GM20000 (cell line): ENCODE measurements around the gene PMIS2.
"Not testable (repeated sequence)": the region's sequence is repeated elsewhere in the genome, so short reads cannot be mapped to it uniquely, and the experiment has no call there.

Experiments
- DNase-seq: peaks from one replicate; pipeline ENCODE4 v3.0.0; 2012; ENCODE audit warnings: low spot score
- TF ChIP-seq, protein P1 (sequence below): IDR thresholded peaks from 2 replicates; pipeline ENCODE4 v1.5.1; 2012; ENCODE audit warnings: mild to moderate bottlenecking, control low read depth; ENCODE audit errors: extremely low read depth, missing control alignments

PMIS2 gene

DNA sequence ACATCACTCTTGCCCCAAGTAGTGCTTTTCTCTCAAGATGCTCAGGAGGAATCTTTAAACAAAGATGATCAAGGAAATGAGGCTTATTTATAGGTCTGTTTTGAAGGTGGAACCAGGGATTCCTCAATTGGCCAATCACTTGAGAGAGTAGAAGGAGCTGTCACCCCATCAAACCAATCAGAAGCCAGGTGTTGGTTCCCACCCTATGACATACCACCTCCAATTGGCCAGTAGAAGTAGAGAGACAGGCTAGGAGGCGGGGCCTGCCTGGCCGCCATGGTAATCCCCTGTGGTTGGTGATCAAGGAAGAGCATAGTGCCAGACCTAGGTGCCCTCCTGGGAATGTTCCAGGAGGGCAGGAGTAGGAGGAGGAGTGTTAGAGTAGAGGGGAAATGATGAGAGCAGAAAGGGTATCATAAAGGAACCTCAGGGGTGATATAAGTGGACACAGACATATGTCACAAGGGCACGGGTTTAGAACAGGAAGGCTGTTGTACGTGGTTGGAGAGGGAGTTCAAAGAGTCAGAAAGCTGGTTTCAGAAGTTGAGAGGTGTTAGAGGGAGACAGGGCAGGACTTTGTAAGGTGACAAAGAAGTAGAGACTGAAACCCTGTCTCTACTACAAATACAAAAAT, 10.5 kb downstream of the PMIS2 start:
- TF ChIP-seq, protein P1, sequence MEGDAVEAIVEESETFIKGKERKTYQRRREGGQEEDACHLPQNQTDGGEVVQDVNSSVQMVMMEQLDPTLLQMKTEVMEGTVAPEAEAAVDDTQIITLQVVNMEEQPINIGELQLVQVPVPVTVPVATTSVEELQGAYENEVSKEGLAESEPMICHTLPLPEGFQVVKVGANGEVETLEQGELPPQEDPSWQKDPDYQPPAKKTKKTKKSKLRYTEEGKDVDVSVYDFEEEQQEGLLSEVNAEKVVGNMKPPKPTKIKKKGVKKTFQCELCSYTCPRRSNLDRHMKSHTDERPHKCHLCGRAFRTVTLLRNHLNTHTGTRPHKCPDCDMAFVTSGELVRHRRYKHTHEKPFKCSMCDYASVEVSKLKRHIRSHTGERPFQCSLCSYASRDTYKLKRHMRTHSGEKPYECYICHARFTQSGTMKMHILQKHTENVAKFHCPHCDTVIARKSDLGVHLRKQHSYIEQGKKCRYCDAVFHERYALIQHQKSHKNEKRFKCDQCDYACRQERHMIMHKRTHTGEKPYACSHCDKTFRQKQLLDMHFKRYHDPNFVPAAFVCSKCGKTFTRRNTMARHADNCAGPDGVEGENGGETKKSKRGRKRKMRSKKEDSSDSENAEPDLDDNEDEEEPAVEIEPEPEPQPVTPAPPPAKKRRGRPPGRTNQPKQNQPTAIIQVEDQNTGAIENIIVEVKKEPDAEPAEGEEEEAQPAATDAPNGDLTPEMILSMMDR = no peak
- peak; percentile 75 for DNase-seq

DNA sequence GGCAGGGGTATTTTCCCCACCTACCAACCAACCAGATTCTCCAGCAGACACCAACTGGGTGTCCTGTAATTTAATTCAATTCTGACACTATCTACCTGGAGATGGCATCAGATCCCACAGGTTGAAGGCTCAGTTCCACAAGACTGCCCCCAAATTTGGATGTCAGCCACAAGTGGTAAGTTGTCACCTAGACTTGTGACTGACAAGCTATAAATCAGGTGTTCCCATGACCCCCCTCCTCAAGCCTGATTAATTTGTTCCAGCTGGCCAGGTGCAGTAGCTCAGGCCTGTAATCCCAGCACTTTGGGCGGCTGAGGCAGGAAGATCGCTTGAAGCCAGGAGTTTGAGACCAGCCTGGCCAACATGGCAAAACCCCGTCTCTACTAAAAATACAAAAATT, 16.0 kb downstream of the PMIS2 start:
- no peak for DNase-seq
- TF ChIP-seq, protein P1 = no peak

DNA sequence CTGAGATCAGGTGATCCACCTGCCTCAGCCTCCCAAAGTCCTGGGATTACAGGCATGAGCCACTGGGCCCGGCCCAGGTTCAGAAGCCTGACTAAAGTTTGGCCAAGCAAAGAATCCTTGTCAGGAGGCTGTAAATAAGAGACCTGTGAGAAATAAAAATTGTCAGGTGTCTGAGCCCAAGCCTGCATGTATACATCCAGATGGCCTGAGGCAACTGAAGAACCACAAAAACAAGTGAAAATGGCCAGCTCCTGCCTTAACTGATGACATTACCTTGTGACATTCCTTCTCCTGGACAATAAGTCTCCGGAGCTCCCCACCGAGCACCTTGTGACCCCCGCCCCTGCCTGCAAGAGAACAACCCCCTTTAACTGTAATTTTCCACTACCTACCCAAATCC, 18.5 kb downstream of the PMIS2 start:
- DNase-seq = not testable (repeated sequence)

DNA sequence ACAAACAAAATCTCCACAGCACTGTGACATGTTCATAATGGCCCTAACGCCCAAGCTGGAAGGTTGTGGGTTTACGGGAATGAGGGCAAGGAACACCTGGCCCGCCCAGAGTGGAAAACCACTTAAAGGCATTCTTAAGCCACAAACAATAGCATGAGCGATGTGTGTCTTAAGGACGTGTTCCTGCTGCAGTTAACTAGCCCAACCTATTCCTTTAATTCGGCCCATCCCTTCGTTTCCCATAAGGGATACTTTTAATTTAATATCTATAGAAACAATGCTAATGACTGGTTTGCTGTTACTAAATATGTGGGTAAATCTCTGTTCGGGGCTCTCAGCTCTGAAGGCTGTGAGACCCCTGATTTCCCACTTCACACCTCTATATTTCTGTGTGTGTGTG, 21.2 kb downstream of the PMIS2 start:
- DNase-seq = not testable (repeated sequence)

DNA sequence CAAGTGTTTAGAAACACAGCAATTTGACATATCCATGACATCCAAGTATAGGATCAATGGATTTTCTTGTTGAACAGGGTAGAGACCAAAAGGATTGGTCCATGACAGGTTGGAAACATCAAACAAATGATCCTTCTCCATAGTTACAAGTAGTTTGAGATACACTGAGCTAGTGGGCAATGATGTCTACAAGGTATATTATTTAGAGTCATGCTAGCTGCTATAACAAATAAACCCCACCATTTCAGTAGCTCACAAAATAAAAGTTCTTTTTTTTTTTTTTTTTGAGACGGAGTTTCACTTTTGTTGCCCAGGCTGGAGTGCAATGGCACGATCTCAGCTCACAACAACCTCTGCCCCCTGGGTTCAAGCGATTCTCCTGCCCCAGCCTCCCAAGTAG, 21.7 kb downstream of the PMIS2 start:
- no peak for DNase-seq
- TF ChIP-seq, protein P1 = no peak

DNA sequence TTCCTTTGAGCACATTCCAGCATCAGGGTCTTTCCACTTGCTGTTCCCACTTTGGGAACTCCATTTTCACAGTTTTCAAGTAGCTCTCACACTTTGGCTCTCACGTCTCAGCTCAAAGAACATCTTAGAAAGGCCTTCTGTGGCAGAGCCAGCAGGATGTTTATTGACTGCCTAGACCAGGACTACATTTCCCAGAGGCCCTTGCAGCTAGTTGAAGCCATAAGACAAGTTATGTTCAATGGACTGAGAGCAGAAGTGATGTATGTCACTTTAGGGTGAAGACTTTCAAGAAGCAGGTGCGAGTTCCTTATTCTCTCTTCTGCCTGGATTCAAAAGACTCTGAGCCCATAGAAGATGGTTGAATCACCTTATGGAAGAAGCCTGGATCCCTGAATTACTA, 22.3 kb downstream of the PMIS2 start:
- TF ChIP-seq, protein P1 = no peak
- DNase-seq = no peak

DNA sequence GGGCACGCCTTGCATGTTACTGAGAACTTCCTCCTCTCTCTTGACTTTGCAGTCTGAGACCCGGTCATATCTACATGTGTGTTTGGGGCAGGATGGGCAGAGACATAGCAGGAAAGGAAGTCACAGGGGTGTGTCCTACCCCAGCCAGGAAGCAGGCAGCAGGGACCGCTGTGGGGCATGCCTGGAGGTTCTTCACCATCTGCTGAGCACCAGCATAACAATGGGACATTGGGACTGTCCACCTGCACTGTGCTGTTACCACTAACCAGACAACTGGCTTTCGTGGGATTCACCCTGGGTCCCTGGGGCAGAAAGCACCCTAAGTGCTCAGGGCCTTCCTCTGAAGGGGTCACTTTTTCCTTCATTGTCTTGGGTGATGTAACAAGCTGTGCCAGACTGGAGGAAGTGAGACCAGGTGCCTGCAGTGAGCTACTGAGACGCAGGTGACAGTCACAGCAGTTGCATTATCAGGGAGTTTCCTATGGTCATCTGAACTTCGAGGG, 23.9 kb downstream of the PMIS2 start:
- DNase-seq = peak; percentile 63
- TF ChIP-seq, protein P1 = no peak

DNA sequence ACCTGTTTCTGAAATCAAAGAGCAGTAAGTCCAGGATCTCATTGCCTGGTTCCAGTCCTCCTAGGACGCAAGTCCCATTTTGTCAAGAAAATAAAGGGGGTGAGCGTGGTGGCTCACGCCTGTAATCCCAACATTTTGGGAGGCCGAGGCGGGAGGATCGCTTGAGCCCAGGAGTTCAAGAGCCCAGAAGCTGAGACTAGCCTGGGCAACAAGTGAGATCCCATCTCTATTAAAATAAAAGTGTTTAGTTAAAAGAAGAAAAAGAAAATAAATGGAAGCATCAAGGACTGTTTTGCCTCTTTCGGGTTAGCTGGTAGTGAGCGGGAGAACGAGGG, 26.2 kb downstream of the PMIS2 start:
- DNase-seq = no peak
- TF ChIP-seq, protein P1 = no peak
